Mesodermal cell (in vitro differentiated cells): ENCODE results near the gene POLR2L.

Experiments used
- H3K27ac ChIP-seq: 2 replicates; pipeline ENCODE4 v1.7.0; 2013; ENCODE audit warnings: mild to moderate bottlenecking, low read depth, low read length, moderate library complexity; ENCODE audit not compliant: severe bottlenecking
- H3K36me3 ChIP-seq: 2 replicates; pipeline ENCODE4 v1.7.1; 2013; ENCODE audit warnings: mild to moderate bottlenecking, low read length, moderate library complexity; ENCODE audit not compliant: control insufficient read depth, insufficient read depth
- H3K4me1 ChIP-seq: one replicate; pipeline ENCODE4 v1.7.1; 2013; ENCODE audit warnings: mild to moderate bottlenecking, low read length; ENCODE audit not compliant: insufficient read depth, control insufficient read depth, poor library complexity, severe bottlenecking
- H3K4me3 ChIP-seq: 2 replicates; pipeline ENCODE4 v1.7.0; 2013; ENCODE audit warnings: low read length, control low read depth, mild to moderate bottlenecking; ENCODE audit not compliant: insufficient read depth, poor library complexity, severe bottlenecking; ENCODE audit errors: extremely low read depth
- H3K9me3 ChIP-seq: 2 replicates; pipeline ENCODE4 v1.7.1; 2013; ENCODE audit warnings: mild to moderate bottlenecking, low read length, moderate library complexity; ENCODE audit not compliant: control insufficient read depth
- WGBS, 2 experiments: methylation state at CpG; one replicate each; pipeline ENCODE4 v1.1.5; 2013; ENCODE audit warnings: missing lambda C conversion rate in 2 of 2; ENCODE audit not compliant: insufficient coverage in 2 of 2; 5-methylcytosine and 5-hydroxymethylcytosine counted together

Gene POLR2L

GRCh38 chr11:880447-880846, 38.1 kb upstream of the POLR2L start:
- Histone ChIP-seq H3K27ac (no peak overlapping the region), H3K4me1 (no peaks in the 10 kb centered on the region), H3K4me3 (no peak overlapping the region), H3K36me3 (peaks cover 62% of the 10 kb centered on the region), H3K9me3 (no peaks in the 10 kb centered on the region)
- whole genome bisulfite sequencing, 2 experiments: 95 to 98% methylated on average over 10 to 11 of the region's 14 CpGs

- no peaks in the 10 kb centered on the region for H3K4me1 ChIP-seq
- no peak overlapping the region for H3K27ac ChIP-seq
- WGBS, 2 experiments: 97 to 100% methylated on average over 5 of the region's 11 CpGs
- H3K36me3 ChIP-seq: peaks cover 57% of the 10 kb centered on the region
- no peak overlapping the region for H3K4me3 ChIP-seq
- no peaks in the 10 kb centered on the region for H3K9me3 ChIP-seq
Measured at GRCh38 chr11:877565-877964, 35.2 kb upstream of the POLR2L start.

- Histone ChIP-seq H3K9me3 (no peaks in the 10 kb centered on the region), H3K4me1 (no peaks in the 10 kb centered on the region), H3K4me3 (no peak overlapping the region), H3K27ac (no peak overlapping the region), H3K36me3 (peaks cover 50% of the 10 kb centered on the region)
- 93 to 98% methylated on average over 12 of the region's 12 CpGs for WGBS, 2 experiments
Measured at GRCh38 chr11:876545-876944, 34.2 kb upstream of the POLR2L start.

- peaks cover 46% of the 10 kb centered on the region for H3K36me3 ChIP-seq
- no peak overlapping the region for H3K27ac ChIP-seq
- no peaks in the 10 kb centered on the region for H3K4me1 ChIP-seq
- no peaks in the 10 kb centered on the region for H3K9me3 ChIP-seq
- WGBS, 2 experiments: 95% methylated on average over 21 of the region's 21 CpGs
- H3K4me3 ChIP-seq: no peak overlapping the region
Measured at GRCh38 chr11:875769-876301, 33.5 kb upstream of the POLR2L start.

DNA sequence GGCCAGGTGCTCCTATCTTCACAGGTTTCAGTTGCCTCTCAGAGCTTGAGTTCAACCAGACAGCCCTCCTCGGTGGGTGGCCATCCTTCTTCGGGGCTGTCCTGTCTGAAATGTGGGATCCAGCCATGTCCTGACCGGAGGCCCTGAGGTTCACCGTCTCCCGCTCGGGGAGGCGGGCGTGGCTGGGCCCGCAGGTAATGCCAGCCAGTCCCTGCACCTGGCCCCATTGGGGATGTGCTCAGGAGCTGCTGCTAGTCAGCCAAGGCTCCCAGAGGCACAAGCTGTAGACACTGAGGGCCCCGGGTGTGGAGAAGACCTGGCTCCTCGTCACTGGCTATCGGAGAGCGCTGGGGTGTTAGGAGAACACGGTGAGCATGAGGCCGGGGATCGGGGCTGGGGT, 32.9 kb upstream of the POLR2L start:
- WGBS, 2 experiments: 95 to 96% methylated on average over 15 to 16 of the region's 16 CpGs
- H3K9me3 ChIP-seq: no peaks in the 10 kb centered on the region
- H3K4me1 ChIP-seq: no peaks in the 10 kb centered on the region
- H3K27ac ChIP-seq: no peak overlapping the region
- H3K4me3 ChIP-seq: no peak overlapping the region
- peaks cover 40% of the 10 kb centered on the region for H3K36me3 ChIP-seq

DNA sequence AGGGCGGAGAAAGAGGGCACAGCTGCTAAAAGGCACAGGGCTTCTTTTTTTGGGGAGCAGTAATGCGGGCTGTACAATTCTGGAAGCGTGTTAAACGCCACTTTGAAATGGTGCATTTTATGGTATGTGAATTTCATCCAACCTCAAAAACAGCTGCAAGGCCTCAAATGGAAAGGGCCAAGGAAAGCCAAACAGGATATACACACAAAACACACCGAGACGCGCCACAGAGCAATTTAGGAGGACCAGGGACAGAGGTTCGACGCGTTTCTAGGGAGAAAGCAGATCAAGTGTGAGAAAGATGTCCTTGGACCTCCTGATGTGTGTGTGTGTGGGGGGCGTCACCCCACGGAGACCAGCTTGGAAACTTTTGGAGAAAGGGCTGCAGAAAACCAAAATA, 31.4 kb upstream of the POLR2L start:
- Histone ChIP-seq H3K27ac (no peak overlapping the region), H3K4me1 (no peaks in the 10 kb centered on the region), H3K36me3 (peaks cover 30% of the 10 kb centered on the region), H3K4me3 (no peak overlapping the region), H3K9me3 (no peaks in the 10 kb centered on the region)
- WGBS, 2 experiments: 82 to 86% methylated on average over 7 to 9 of the region's 12 CpGs

DNA sequence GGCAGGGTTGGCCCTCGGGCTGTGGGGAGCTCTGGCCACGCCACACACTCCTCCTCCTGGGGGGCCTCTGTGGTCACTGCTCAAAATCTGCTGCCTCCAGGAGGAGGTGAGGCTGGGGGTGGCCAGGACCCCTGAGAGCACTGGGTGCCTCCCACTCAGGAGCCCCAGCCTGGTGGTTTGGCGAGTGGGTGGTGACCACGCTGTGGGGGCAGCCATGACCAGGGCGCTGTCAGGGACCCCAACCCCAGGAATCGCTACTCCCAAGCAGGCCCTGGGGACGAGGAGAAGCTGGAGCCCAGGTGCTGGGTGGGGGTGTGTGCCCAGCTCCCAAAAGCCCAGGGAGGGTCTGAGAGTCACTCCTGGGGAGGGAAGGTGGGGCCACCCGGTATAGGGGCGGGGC, 30.5 kb upstream of the POLR2L start:
- no peak overlapping the region for H3K4me3 ChIP-seq
- H3K9me3 ChIP-seq: no peaks in the 10 kb centered on the region
- 93 to 97% methylated on average over 5 to 7 of the region's 9 CpGs for WGBS, 2 experiments
- H3K36me3 ChIP-seq: peaks cover 28% of the 10 kb centered on the region
- no peak overlapping the region for H3K27ac ChIP-seq
- no peaks in the 10 kb centered on the region for H3K4me1 ChIP-seq

- H3K9me3 ChIP-seq: no peaks in the 10 kb centered on the region
- no peak overlapping the region for H3K4me3 ChIP-seq
- 83 to 84% methylated on average over 8 to 9 of the region's 9 CpGs for WGBS, 2 experiments
- H3K27ac ChIP-seq: no peak overlapping the region
- no peaks in the 10 kb centered on the region for H3K4me1 ChIP-seq
- H3K36me3 ChIP-seq: peaks cover 23% of the 10 kb centered on the region
Measured at GRCh38 chr11:871472-871871, 29.1 kb upstream of the POLR2L start.

GRCh38 chr11:870418-870817, 28.1 kb upstream of the POLR2L start:
- H3K4me1 ChIP-seq: no peaks in the 10 kb centered on the region
- H3K4me3 ChIP-seq: no peak overlapping the region
- H3K36me3 ChIP-seq: peaks cover 18% of the 10 kb centered on the region
- no peak overlapping the region for H3K27ac ChIP-seq
- no peaks in the 10 kb centered on the region for H3K9me3 ChIP-seq
- 80 to 81% methylated on average over 7 to 8 of the region's 8 CpGs for WGBS, 2 experiments

GRCh38 chr11:870127-870413, 27.7 kb upstream of the POLR2L start:
- Histone ChIP-seq H3K36me3 (peaks cover 17% of the 10 kb centered on the region), H3K9me3 (no peaks in the 10 kb centered on the region), H3K27ac (no peak overlapping the region), H3K4me1 (no peaks in the 10 kb centered on the region), H3K4me3 (no peak overlapping the region)
- WGBS, 2 experiments: 44 to 55% methylated on average over 7 to 8 of the region's 8 CpGs

DNA sequence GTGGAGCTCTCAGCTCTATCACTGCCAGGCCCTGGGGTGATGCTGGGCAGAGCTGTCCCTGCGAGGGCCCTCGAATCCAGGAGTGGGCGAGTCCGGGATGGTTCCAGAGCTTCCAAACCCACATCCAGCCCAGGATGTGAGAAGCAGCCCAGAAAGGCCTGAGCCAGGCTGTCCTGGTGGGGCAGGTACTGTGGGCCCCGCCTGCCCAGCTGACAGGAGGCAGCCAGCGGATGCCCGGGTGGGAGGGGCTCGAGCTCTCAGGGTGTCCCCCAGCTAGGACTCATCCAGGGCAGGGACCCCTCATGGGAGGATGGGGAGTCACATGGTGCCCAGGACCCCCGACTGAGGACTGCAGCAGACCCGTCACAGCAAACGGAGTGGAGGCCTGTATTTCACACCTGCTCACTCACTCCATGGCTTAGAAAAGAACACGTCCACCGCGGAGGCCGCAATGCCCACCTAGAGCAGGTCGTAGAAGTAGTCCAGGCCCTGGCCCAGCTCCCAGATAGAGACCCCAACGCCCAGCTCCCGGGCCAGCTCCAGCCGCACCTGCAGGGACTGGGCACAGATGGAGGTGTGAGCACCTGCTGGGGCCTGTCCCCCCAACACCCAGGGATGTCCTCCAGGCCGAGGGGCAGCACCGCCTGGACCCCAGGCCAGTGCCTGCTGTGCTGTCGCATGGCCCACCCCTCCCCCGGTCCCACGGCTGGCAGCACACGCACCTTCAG, 27.2 kb upstream of the POLR2L start:
- no peak overlapping the region for H3K27ac ChIP-seq
- peaks cover 12% of the 10 kb centered on the region for H3K36me3 ChIP-seq
- H3K9me3 ChIP-seq: no peaks in the 10 kb centered on the region
- H3K4me1 ChIP-seq: no peaks in the 10 kb centered on the region
- 88 to 90% methylated on average over 25 of the region's 25 CpGs for WGBS, 2 experiments
- no peak overlapping the region for H3K4me3 ChIP-seq
